ENCODE data around the gene NECAB2.
"Not testable (repeated sequence)": the region's sequence is repeated elsewhere in the genome, so short reads cannot be mapped to it uniquely, and the experiment has no call there.

- TF ChIP-seq E2F6 (IDR thresholded peaks at IDR 0.05; ENCODE audit: borderline replicate concordance, low read depth); MAX (IDR thresholded peaks at IDR 0.05); REST (IDR thresholded peaks at IDR 0.05); ZFP36 (IDR thresholded peaks at IDR 0.05; ENCODE audit: borderline replicate concordance, partially characterized antibody): not testable (repeated sequence)
Measured at GRCh38 chr16:83950862-83951399, 17.1 kb upstream of the NECAB2 start.

Data from A549 (cell line).